ENCODE data around the gene RAB3IL1.

- TF ChIP-seq CTCF (IDR thresholded peaks at IDR 0.05) = no peak
- TF ChIP-seq POLR2AphosphoS5 (IDR thresholded peaks at IDR 0.05) = no peak
- TF ChIP-seq POLR2A (IDR thresholded peaks at IDR 0.05) = no peak
Measured at GRCh38 chr11:61885784-61886580, 31.4 kb downstream of the RAB3IL1 start.
